Liver (tissue), 9 donors: Measurements from ENCODE around the gene STAB1. TPM values are rescaled to one million over a fixed set of nuclear protein-coding genes. Genes with fewer than 3 reads are reported as not detected.

Experiments
- DNase-seq: peaks from one replicate; pipeline ENCODE4 v3.0.0-alpha.2; 2017; ENCODE audit warnings: low spot score
- H3K27ac ChIP-seq, 2 donors: one replicate each; pipeline ENCODE4 v1.7.0; 2013; ENCODE audit warnings: inconsistent platforms in 2 of 2, low read length in 2 of 2, control low read depth in 1 of 2, low read depth in 1 of 2, mild to moderate bottlenecking in 1 of 2
- H3K27me3 ChIP-seq, 4 donors: one replicate each; pipeline versions ENCODE4 v1.6.1 to v1.7.0; 2013; ENCODE audit warnings: low read length in 3 of 4, inconsistent platforms in 1 of 4, mild to moderate bottlenecking in 1 of 4, moderate library complexity in 1 of 4; ENCODE audit not compliant: control insufficient read depth in 4 of 4, insufficient read depth in 4 of 4
- H3K36me3 ChIP-seq, 4 donors: one replicate each; pipeline versions ENCODE4 v1.6.1 to v1.7.0; 2013; ENCODE audit warnings: low read length in 3 of 4, mild to moderate bottlenecking in 3 of 4, low read depth in 1 of 4, moderate library complexity in 1 of 4; ENCODE audit not compliant: control insufficient read depth in 4 of 4, insufficient read depth in 3 of 4
- H3K4me1 ChIP-seq, 4 donors: one replicate each; pipeline versions ENCODE4 v1.6.1 to v1.7.0; 2013; ENCODE audit warnings: low read length in 3 of 4, mild to moderate bottlenecking in 3 of 4, moderate library complexity in 1 of 4; ENCODE audit not compliant: control insufficient read depth in 4 of 4, insufficient read depth in 4 of 4
- H3K4me3 ChIP-seq, 3 donors: one replicate each; pipeline versions ENCODE4 v1.6.1 to v1.7.0; 2013; ENCODE audit warnings: low read length in 3 of 3, control low read depth in 1 of 3, low read depth in 1 of 3, mild to moderate bottlenecking in 1 of 3
- H3K9ac ChIP-seq, 2 donors: one replicate each; pipeline ENCODE4 v1.7.0; 2013; ENCODE audit warnings: low read length in 2 of 2, mild to moderate bottlenecking in 2 of 2, moderate library complexity in 2 of 2, control low read depth in 1 of 2, low read depth in 1 of 2
- H3K9me3 ChIP-seq, 4 donors: one replicate each; pipeline versions ENCODE4 v1.6.1 to v1.7.0; 2013; ENCODE audit warnings: low read length in 3 of 4; ENCODE audit not compliant: control insufficient read depth in 4 of 4
- EGR1 ChIP-seq, 2 donors: IDR thresholded peaks; 2 replicates each; pipeline ENCODE4 v1.6.1; 2016 to 2018; ENCODE audit warnings: antibody characterized with exemption in 2 of 2, low read depth in 2 of 2
- FOXA1 ChIP-seq: IDR thresholded peaks from 2 replicates; pipeline ENCODE4 v1.6.1; 2016; ENCODE audit warnings: antibody characterized with exemption
- FOXA2 ChIP-seq: IDR thresholded peaks from 2 replicates; pipeline ENCODE4 v1.6.1; 2016; ENCODE audit warnings: antibody characterized with exemption
- GABPA ChIP-seq, 2 donors: IDR thresholded peaks in 1 of 2; conservative IDR thresholded peaks in 1 of 2; 2 replicates each; pipeline ENCODE4 v1.6.1; 2016; ENCODE audit warnings: antibody characterized with exemption in 2 of 2, mild to moderate bottlenecking in 1 of 2, moderate library complexity in 1 of 2
- HNF4A ChIP-seq, 2 donors: conservative IDR thresholded peaks; 2 replicates each; pipeline ENCODE4 v1.6.1; 2016; ENCODE audit warnings: antibody characterized with exemption in 2 of 2, mild to moderate bottlenecking in 2 of 2
- JUND ChIP-seq, 2 donors: IDR thresholded peaks; 2 replicates each; pipeline ENCODE4 v1.6.1; 2016; ENCODE audit warnings: antibody characterized with exemption in 2 of 2
- NR2F2 ChIP-seq: IDR thresholded peaks from 2 replicates; pipeline ENCODE4 v1.6.1; 2016; ENCODE audit warnings: antibody characterized with exemption
- RAD21 ChIP-seq, 2 donors: IDR thresholded peaks; 2 replicates each; pipeline ENCODE4 v1.6.1; 2016; ENCODE audit warnings: antibody characterized with exemption in 2 of 2, mild to moderate bottlenecking in 2 of 2
- RXRA ChIP-seq, 2 donors: IDR thresholded peaks; 2 replicates each; pipeline ENCODE4 v1.6.1; 2017 to 2018; ENCODE audit warnings: antibody characterized with exemption in 2 of 2, mild to moderate bottlenecking in 1 of 2
- SP1 ChIP-seq: IDR thresholded peaks from 2 replicates; pipeline ENCODE4 v1.6.1; 2018; ENCODE audit warnings: antibody characterized with exemption, mild to moderate bottlenecking
- TAF1 ChIP-seq: conservative IDR thresholded peaks from 2 replicates; pipeline ENCODE4 v1.6.1; 2016; ENCODE audit warnings: antibody characterized with exemption, mild to moderate bottlenecking
- YY1 ChIP-seq: IDR thresholded peaks from 2 replicates; pipeline ENCODE4 v1.6.1; 2016; ENCODE audit warnings: antibody characterized with exemption, mild to moderate bottlenecking
- WGBS: extraction: QIAGEN DNeasy Blood & Tissue Kit; methylation state at CpG from one replicate; pipeline ENCODE4 v1.1.7; 2013; 5-methylcytosine and 5-hydroxymethylcytosine counted together
- polyA plus RNA-seq, 2 donors: library from polyadenylated mRNA; stranded (reverse) in 1 of 2; unstranded in 1 of 2; fragments of 200-250 nt in 1 of 2; fragments of >200 nt in 1 of 2; fragmentation: Nextera tagmentation in 1 of 2; extraction: Ambion mirVana in 1 of 2; gene quantifications; one replicate each; pipeline versions ENCODE4 v1.2.1 to v1.2.3, GENCODE V29; 2013 to 2015
- total RNA-seq, 2 donors: library from RNA; depleted of rRNA; stranded (reverse); fragments of >200 nt; gene quantifications; one replicate each; pipeline ENCODE4 v1.2.3, GENCODE V29; 2014
- TF ChIP-seq, protein P1 (sequence below): IDR thresholded peaks from 2 replicates; pipeline ENCODE4 v1.6.1; 2016; ENCODE audit warnings: antibody characterized with exemption
- TF ChIP-seq, protein P2 (sequence below): IDR thresholded peaks from 2 replicates; pipeline ENCODE4 v1.6.1; 2016; ENCODE audit warnings: antibody characterized with exemption, mild to moderate bottlenecking
- TF ChIP-seq, protein P3 (sequence below): fragments of 150-350 bp; IDR thresholded peaks from 2 replicates; pipeline ENCODE4 v1.5.1; 2017; ENCODE audit warnings: improper control_type of control experiment, low read depth, low read length; ENCODE audit not compliant: missing input control
- TF ChIP-seq, protein P4 (sequence below): IDR thresholded peaks from 2 replicates; pipeline ENCODE4 v1.6.1; 2016; ENCODE audit warnings: antibody characterized with exemption
- donor health status: healthy.
- donor health status: healthy.
- donor health status: healthy.
- donor health status: healthy.
- donor health status: healthy.

STAB1 gene
- total and polyA plus RNA-seq, 4 donors: 42.0 to 198 (median 71.5) TPM

DNA sequence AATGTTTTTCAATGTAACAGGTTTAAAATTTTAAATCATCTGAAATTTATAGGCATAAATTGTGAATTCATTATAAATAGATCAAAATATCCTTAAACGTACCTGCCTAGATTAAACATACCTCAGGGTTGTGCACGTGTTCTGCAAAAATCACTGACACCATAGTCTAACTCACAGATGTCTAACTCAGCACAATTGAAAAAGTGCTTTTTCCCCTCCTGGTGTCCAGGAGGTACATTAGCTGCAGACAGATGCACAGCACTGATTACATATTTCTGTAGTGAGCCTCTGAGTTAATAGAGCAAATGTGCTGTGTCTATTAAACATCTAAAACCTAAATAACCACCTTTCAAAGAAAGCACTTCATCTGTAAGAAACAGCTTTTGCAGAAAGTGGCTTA, 52.0 kb downstream of the STAB1 start:
- H3K9ac ChIP-seq: no peak overlapping the region
- H3K27me3 ChIP-seq: no peaks in the 10 kb centered on the region
- no peak for DNase-seq
- peaks cover 11 to 45% (median 19%) of the 10 kb centered on the region in 4 donors for H3K36me3 ChIP-seq
- H3K4me3 ChIP-seq: no peak overlapping the region
- no peak overlapping the region for H3K27ac ChIP-seq
- no peaks in the 10 kb centered on the region for H3K9me3 ChIP-seq
- TF ChIP-seq YY1 (no peak), HNF4A (conservative IDR thresholded peaks at IDR 0.05) (no peak), TAF1 (no peak), EGR1 (IDR thresholded peaks at IDR 0.05; ENCODE audit: low read depth in 2 of 2) (no peak), GABPA (IDR thresholded peaks at IDR 0.05 in 1 of 2, conservative IDR thresholded peaks at IDR 0.05 in 1 of 2) (no peak), SP1 (no peak), FOXA2 (no peak), RAD21 (IDR thresholded peaks at IDR 0.05) (no peak), JUND (IDR thresholded peaks at IDR 0.05) (no peak), FOXA1 (no peak), NR2F2 (no peak)
- TF ChIP-seq, protein P1, sequence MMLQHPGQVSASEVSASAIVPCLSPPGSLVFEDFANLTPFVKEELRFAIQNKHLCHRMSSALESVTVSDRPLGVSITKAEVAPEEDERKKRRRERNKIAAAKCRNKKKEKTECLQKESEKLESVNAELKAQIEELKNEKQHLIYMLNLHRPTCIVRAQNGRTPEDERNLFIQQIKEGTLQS: no peak
- TF ChIP-seq, protein P2, sequence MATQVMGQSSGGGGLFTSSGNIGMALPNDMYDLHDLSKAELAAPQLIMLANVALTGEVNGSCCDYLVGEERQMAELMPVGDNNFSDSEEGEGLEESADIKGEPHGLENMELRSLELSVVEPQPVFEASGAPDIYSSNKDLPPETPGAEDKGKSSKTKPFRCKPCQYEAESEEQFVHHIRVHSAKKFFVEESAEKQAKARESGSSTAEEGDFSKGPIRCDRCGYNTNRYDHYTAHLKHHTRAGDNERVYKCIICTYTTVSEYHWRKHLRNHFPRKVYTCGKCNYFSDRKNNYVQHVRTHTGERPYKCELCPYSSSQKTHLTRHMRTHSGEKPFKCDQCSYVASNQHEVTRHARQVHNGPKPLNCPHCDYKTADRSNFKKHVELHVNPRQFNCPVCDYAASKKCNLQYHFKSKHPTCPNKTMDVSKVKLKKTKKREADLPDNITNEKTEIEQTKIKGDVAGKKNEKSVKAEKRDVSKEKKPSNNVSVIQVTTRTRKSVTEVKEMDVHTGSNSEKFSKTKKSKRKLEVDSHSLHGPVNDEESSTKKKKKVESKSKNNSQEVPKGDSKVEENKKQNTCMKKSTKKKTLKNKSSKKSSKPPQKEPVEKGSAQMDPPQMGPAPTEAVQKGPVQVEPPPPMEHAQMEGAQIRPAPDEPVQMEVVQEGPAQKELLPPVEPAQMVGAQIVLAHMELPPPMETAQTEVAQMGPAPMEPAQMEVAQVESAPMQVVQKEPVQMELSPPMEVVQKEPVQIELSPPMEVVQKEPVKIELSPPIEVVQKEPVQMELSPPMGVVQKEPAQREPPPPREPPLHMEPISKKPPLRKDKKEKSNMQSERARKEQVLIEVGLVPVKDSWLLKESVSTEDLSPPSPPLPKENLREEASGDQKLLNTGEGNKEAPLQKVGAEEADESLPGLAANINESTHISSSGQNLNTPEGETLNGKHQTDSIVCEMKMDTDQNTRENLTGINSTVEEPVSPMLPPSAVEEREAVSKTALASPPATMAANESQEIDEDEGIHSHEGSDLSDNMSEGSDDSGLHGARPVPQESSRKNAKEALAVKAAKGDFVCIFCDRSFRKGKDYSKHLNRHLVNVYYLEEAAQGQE: no peak
- TF ChIP-seq, protein P3, sequence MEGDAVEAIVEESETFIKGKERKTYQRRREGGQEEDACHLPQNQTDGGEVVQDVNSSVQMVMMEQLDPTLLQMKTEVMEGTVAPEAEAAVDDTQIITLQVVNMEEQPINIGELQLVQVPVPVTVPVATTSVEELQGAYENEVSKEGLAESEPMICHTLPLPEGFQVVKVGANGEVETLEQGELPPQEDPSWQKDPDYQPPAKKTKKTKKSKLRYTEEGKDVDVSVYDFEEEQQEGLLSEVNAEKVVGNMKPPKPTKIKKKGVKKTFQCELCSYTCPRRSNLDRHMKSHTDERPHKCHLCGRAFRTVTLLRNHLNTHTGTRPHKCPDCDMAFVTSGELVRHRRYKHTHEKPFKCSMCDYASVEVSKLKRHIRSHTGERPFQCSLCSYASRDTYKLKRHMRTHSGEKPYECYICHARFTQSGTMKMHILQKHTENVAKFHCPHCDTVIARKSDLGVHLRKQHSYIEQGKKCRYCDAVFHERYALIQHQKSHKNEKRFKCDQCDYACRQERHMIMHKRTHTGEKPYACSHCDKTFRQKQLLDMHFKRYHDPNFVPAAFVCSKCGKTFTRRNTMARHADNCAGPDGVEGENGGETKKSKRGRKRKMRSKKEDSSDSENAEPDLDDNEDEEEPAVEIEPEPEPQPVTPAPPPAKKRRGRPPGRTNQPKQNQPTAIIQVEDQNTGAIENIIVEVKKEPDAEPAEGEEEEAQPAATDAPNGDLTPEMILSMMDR: no peak
- TF ChIP-seq, protein P4, sequence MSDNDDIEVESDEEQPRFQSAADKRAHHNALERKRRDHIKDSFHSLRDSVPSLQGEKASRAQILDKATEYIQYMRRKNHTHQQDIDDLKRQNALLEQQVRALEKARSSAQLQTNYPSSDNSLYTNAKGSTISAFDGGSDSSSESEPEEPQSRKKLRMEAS: no peak
- H3K4me1 ChIP-seq: no peaks in the 10 kb centered on the region
- 81% methylated on average over 2 of the region's 2 CpGs for WGBS

DNA sequence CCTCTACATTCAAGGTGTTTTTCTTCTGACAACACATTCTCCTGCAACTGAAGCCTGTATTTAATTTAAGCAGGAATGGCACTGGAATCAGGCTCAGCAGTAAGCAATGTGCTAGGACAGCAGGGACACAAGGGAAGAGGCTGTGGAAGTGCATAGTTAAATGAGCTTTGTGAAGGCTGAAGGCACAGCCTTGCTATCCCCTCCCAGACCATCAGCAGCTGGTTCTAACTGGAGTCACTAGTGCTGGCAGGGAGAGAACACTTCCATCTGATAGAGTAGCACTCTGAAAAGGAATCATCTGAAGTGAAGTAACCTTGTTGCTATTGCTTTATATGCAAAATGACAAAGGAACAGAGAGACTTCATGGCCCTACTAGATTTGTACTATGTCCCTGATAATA, 56.0 kb downstream of the STAB1 start:
- Histone ChIP-seq H3K36me3 (peaks cover 15 to 48% (median 31%) of the 10 kb centered on the region in 4 donors), H3K4me3 (no peak overlapping the region), H3K9ac (no peak overlapping the region), H3K4me1 (peaks cover 0 to 7% (median 0%) of the 10 kb centered on the region in 4 donors), H3K9me3 (no peaks in the 10 kb centered on the region), H3K27me3 (no peaks in the 10 kb centered on the region), H3K27ac (no peak overlapping the region)
- DNase-seq: no peak
- TF ChIP-seq GABPA (IDR thresholded peaks at IDR 0.05 in 1 of 2, conservative IDR thresholded peaks at IDR 0.05 in 1 of 2): no peak
- TF ChIP-seq, protein P1: no peak
- no peak for TF ChIP-seq JUND (IDR thresholded peaks at IDR 0.05)
- no peak for TF ChIP-seq RAD21 (IDR thresholded peaks at IDR 0.05)
- TF ChIP-seq HNF4A (conservative IDR thresholded peaks at IDR 0.05): no peak
- no peak for TF ChIP-seq EGR1 (IDR thresholded peaks at IDR 0.05; ENCODE audit: low read depth in 2 of 2)
- TF ChIP-seq FOXA2: no peak
- TF ChIP-seq YY1: no peak
- TF ChIP-seq NR2F2: no peak
- no peak for TF ChIP-seq FOXA1
- TF ChIP-seq RXRA (IDR thresholded peaks at IDR 0.05): no peak
